Activated naive CD4-positive, alpha-beta T cell treated with anti-CD3 and anti-CD28 coated beads, Interleukin-2, amount 50 U/mL, for 16 hours (primary cell): ENCODE measurements around the gene HLA-DMB.
"Not testable (repeated sequence)": the region's sequence is repeated elsewhere in the genome, so short reads cannot be mapped to it uniquely, and the experiment has no call there.

Experiments
- DNase-seq: peaks from one replicate; pipeline ENCODE4 v3.0.0-alpha.2; 2020

Gene HLA-DMB

DNA sequence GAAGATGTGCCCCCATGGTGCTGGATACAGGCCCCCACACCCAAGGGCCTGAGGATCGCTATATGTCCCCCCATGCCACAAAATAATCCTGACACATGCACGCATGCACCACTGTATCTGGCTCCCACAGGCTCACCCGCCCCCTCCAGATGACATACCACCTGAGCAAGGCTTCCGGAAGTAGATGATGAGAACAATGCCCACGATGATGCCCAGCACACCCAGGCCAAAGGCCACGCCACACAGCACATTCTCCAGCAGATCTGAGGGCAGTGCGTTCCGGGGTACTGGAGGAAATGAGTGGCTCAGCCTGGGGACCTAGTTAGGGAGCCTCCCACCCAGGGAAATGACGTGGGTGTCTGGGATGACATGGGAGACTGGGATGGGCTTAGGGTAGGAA lies 8.3 kb upstream of the HLA-DMB start:
- DNase-seq, result no peak

DNA sequence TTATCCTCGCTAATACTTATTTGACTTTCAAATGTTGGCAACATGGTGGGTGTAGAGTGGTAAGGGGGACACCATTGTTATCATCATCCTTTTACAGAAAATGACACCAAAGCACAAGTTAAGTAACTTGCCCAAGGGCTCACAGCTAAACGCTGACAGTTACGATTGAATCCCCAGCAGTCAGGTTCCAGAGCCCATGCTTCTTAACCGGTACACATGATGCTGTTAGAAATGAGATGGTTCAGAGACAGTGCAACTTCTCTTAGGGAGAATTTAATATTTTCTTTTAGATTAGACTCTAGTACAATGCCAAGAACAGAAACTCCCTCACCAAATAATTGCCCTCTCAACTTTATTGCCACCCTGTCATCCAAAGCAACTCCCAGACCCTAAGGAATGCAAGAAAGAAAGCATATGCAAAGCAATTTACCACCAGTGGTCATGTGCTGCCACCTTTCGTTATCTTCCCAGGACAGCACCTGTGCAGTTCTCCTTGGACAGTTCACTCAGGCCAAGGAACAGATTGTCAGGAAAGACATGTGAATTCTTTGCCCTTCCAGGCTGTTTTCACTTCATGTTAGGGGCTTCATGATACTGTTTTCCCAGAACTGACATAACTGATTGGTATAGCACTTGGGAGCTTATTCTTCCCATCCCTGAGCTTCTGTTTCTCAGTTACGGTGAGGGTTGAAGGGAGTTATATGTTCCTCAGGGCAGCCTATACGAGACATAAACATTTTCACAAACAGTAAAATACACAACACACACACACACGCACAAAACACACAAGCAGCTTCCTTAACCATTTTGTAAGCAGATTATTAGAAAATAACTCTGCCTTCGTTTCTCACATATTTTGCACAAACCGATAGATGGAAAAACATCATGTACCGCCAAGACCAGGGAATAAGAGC lies 7.0 kb upstream of the HLA-DMB start:
- peak; percentile 28 for DNase-seq

DNA sequence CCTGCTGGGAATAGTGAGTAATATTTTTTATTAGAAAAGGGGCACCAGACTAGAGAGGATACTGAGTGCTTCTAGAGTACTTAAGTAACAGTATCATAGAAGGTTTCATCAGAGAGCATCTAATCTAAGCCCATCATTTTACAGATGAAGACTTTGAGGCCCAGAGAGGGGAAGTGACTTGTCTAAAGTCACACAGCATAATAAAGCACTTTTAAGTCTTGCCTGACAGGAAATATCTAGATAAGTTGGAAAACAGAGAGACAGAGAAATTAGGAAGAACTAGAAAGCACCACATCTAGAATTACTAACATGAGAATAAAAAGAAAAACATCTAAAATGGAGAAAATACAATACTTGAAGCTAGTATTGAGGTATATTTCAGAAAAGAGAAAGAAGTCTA lies 6.1 kb upstream of the HLA-DMB start:
- no peak for DNase-seq

DNA sequence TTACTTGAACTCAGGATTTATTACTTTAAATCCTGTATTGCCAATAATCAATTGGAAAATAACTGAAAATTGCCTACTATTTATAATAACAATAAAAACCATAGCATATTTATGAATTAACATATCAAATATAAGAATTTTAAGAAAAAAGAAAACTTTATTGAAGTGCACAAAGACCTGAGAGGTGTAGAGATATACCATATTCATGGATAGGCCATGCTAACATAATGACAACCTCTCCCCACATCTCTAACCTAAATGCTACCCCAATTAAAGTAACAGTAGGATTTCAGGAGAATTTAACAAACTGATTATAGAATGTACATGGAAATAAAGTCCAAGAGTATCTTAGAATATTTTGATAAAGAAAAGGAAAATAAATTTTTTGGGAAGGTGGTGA lies 5.1 kb upstream of the HLA-DMB start:
- DNase-seq, result no peak

DNA sequence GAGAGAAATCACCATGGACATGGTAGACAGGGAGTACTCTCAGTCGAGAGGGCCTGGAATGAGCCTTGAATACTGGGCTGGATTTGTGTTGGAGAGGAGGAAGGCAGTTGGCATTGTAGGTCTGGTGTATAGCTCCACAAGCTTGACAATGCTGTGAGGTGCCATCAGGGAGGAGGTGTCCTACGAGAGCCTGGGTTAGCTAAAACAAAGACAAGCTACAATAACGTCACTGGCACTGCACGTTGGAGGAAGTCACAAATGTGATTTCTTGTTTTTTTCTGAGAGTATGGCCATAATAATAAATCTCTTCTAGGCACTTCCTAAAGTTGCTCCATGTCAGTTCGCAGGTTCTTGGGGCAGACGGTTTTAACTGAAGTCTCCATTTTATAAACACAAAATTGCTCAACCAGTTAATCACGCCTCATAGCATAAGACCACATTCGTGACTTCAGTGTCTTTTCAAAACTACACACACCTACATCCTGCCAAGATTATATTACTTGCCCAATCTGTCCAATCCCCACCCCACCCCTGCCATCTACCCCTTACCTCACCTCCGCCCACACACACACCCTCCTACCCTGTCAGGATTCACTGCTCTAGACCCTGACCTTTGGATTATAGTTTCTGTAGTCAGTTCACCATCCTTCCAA lies 4.4 kb upstream of the HLA-DMB start:
- DNase-seq, result peak; percentile 24

DNA sequence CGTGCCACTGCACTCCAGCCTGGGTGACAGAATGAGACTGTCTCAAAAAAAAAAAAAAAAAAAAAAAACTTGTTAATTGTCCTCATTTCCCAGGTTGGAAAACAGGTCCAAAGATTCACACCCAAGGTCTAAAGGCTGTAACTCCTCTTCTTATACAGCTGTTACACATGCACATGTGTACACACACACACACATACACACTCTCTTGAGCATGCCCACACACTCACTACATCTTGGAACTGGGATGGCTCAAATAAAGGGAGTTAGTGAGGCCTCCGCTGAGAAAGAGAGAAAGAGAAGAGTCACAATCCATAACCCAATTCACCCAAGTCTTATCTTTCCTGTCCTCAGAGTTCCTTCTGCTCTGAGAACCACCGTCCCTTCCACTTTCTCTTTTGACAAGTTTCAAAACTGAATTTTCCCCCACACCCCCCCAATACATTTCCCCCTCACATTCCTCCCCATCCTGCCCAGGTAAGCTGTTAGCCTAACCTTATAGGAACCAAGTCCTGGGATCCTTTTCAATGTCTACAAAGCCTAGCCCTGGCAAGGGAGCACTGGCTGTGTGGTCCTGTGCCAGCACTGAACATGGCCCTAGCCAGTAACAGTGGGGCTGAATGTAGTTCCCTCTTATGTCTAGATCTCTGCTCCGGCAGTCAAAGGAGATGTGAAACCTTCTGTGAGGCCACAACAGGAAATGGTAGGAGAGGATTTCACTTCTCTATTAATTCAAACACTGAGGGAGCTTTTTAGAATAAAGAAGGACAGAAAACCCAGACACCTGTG lies 3.2 kb upstream of the HLA-DMB start:
- peak; percentile 22 for DNase-seq

DNA sequence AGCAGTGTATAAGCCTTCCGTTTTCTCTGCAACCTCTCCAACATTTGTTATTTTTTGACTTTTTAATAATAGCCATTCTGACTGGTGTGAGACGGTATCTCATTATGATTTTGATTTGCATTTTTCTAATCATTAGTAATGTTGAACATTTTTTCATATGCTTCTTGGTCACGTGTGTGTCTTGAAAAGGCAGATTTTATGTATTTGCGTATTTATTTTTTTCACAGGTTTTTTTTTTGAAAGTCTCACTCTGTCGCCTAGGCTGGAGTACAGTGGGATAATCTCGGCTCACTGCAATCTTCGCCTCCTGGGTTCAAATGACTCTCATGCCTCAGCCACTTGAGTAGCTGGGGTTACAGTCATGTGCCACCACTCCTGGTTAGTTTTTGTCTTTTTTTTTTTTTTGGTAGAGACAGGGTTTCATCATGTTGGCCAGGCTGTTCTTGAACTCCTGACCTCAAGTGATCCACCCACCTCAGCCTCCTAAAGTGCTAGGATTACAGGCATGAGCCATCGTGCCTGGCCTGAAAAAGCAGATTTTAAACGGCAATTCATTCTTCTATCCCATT lies 1.8 kb upstream of the HLA-DMB start:
- DNase-seq, result not testable (repeated sequence)

DNA sequence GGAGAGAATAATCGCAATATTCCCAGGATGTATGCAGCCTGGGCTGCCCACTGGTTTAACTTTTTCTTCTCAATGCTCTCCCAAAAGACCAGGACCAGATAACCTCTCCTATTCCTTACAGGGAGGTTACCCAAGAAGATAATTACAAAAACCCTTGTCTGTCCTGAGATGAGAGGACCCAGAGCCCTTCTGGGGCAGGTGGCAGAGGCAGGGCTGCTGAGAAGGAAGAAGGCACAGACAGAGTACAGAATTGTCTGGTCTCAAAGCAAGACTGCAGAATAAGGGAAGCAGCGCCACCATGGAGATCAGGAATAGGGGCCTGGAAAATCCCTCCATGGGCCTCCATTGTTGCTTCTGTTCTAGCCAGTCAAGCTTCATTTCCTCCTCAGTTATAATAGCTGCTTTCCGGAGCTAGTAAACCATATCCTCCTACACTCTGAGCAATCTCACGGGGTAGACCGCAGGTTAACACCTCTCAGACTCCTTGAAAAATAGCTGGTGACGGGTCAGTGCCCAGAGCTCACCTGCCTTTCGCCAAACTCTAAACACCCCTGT lies 463 bp upstream of the HLA-DMB start:
- peak; percentile 35 for DNase-seq

DNA sequence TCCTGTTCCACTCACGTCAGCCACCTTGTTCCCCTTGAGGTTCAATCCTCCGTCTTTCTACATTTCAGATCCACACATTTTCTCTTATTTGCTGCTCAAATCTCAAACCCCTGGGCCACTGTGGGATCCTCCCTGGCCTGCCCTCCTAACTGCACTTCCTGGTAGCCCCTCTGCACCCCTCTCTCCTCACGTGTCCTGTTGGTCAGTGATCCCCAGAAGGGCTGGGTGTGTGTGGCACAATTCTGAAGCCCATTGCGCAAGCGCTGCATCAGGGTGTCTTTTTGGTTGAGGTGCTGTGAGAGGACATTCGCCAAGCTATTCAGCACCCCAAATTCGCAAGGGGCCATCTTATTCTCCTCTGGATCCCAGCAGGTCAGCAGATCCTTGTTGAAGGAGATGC lies 2.3 kb downstream of the HLA-DMB start:
- no peak for DNase-seq

DNA sequence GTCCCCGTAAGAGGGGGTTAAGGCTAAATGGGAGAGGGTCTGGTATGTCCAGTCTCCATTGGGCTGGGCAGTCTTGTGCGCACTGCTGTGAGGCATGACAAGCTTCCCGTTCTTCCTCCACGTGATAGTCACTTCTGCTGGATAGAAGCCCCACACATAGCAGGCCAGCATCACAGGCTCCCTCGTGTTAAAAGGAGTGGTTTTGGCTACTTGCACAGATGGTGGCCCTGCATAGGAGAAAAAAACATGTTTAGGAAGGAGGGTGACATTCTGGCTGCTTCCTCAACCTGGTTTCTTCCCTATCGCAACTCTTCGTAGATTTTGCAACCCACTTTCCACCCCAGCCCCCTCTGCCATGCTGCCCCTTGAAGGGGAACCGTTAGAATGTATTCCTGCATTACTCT lies 3.6 kb downstream of the HLA-DMB start:
- no peak for DNase-seq

DNA sequence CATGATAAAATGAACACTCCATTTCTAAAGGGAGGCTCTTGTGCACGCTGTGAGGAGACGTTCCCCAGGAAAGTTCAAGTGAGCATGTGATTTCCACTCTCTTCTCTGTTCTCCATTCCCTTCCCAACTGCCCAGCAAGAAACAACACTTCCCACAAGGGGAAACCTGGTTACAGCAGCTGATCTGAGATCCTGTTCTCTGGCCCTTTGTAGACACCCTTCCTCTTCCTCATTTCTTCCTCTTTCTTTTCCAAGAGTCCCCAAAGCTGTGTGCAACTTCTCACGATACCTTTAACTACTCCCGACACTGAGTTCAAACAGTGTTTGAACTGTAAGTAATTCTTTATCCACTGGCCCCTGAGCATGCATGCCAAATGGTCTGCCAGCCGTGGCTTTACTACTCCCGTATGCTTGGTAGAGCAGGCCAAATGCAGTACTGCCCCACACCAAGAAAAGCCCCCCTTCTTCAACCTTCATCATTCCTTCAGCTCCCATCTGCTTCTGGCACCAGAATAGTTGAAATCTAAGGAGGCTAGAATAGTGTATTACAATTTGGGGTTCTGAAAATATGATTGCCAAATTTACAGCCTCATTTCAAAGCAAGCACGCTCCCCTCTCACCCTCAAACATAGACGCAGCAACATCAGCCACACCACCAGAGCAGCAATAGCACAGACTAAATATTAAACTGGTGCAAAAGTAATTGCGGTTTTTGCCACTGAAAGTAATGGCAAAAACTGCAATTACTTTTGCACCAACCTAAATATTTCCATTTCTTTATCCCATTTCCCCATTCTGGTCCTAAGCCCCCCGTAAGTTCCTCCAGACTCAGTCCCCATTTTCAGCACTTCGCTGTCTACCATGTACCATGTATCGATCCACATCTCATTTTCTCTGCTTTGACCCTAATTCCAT lies 4.3 kb downstream of the HLA-DMB start:
- no peak for DNase-seq

DNA sequence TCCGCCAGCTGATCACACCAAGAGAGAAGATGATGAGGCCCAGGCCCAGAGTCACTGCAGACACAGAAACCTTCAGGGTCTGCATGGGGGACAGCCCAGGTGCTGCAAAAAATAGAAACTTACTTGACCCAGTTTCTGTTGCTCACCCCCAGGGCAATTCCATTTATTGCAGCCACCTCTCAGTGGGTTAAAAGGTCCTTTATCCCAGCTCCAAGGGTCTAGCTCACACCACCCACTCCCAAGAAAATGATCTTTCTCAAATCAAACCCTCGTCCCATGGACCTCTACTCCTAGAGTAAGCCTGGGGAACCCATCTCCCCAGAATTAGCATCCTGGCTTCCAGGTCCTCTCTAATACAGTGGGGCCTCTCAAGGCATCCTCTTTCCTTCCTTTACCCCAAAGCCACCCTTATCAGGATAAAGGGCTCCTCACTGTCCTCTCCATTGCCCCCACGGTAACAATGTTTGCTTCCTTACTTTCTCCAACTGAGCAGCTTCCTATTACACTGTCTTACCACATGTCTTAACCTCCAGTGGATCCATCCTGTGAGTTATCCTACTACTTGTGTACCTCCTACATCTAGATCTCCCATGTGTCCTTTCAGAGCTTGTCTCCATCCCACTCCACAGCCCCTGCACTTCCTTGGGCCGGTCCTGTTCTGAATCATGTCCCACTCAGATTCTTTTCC lies 5.1 kb downstream of the HLA-DMB start:
- DNase-seq, result no peak

DNA sequence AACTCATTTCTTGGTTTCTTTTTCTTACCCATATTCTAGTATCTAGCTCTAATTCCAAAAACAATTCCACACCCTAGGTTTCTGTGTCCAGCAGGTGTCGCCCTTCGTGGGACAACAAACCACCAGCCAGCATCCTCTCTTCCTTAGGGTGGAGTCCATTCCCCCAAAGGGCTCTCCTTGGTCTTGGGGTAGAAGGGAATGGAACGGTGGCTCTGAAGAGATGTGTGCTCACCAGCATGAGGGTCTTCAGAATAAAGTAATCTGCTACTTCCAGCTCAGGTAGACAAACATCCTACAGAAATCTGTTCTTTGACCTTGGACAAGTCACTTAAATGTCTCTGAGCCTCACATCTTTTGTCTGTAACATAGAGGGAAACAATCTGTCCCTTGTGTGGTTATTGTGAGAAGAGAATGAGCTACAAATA lies 7.2 kb downstream of the HLA-DMB start:
- peak; percentile 72 for DNase-seq

DNA sequence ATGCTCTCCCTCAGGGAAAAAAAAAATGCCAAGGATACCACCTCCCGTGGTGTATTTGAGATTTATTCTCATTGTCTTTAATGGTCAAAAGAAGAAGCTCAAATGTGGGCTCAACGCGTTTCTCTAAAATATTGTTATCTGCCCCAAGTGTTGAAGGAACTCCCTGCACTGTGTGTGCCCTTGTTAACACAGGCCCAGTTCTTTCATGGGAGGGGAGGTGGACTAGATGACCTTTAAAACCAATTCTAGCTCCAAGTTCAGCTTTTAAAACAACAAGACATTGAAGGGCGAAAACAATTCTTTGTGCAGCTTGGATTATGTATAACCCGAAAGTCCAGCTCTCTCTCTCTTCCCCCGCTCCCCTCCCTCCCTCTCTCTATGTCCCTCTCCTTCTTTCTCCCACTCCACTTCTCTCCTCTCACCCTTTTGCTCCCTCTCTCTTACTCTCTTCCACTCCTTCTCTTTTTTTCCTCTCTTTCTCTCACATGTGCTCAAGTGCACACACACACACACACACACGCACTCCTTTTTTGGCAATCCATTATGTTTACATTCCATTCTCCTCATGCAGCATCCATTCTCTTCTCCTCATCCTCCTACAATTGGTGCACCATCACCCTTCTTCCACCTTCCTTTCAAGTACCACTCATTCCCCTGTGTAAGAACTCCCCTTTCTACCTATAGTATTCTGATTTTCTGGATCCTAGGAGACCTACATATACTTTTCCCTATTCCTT lies 8.5 kb downstream of the HLA-DMB start:
- DNase-seq, result no peak

DNA sequence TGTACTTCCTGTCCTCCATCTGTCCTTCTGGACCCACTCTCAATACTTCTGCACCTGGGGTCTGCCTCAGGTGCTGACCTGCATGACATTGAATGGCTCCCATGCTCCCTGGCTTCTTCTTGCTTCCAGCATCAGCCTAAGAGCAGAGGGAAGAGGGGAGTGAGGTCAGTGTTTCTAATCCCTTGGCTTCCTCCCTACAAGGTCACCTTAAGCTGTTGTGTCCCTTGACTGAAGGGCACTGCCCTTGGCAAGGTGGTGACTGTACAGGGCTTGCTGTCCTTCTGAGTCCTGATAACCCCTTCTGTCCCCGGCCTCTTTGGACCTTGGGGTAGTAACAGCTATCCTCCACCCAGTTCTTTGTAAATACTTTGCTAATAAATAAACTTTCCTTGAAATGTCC lies 9.6 kb downstream of the HLA-DMB start:
- DNase-seq, result no peak

DNA sequence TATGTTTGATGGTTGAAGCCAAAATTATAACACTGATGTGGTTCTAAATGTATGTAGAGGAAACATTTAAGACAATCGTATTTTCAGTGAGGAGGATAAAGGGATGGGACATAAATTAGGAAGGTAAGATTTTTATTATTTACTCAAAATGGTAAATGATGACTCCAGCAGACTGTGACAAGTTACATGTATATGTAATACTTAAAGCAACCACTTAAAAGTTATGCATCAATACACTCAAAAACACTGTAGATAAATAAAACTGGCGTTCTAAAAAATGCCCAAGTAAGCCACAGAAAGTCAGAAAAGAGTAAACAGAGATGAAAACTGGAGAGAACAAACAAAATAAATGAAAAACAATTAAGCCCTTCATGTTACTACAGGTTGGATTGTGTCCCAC lies 18.7 kb downstream of the HLA-DMB start:
- no peak for DNase-seq

DNA sequence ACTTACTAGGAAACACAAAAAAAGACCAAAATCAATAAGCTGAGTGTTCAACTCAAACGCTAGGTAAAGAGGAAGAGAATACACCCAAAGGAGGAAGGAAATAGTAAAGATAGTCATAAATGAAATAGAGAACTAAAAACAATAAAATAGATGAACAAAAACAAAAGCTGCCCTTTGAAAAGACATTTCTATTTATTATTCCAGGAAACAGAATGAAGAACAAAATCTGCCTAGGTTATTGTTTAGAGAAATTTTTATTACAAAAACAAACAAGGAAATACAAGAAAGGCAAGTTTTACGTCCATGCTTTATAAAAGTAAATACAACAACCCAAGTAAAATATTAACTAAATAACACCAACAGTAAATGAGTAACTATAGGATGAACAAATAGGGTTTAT lies 20.1 kb downstream of the HLA-DMB start:
- no peak for DNase-seq

DNA sequence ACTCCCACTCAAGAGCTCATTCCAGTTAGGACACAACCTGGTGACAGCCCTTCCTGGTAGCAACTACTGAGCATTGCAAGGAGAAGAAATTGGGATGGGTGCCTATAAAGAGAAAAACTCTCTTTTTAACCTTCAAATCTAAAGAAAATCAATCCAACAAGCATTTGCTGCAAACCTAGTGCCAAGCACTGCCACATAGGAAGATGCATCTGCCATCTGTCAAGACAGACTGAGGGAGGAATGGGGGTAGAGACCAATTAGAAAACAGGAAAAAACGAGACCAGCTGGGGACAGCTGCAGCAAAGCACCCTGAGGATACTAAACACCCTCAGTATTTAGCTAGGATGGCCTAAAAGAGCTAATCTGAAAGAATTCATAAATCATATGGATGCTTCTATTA lies 27.9 kb downstream of the HLA-DMB start:
- no peak for DNase-seq

DNA sequence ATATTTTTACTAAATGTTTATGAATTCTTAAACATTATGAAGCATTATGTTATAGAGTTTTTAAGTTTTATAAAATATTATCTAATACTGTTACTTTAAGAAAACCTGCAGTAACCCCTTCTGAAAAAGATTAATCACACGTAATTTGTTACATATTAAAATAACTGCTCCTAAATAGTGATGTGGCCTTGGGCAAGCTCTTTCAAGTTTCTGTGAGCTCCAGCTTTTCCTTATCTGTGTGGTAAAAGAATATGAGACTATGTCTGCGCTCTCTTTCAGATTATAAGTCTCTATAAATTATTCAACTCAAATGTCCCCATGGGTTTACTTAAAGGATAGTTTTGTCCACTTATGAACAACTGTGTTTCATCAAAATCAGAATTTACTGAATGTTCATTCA lies 31.9 kb downstream of the HLA-DMB start:
- DNase-seq, result no peak

DNA sequence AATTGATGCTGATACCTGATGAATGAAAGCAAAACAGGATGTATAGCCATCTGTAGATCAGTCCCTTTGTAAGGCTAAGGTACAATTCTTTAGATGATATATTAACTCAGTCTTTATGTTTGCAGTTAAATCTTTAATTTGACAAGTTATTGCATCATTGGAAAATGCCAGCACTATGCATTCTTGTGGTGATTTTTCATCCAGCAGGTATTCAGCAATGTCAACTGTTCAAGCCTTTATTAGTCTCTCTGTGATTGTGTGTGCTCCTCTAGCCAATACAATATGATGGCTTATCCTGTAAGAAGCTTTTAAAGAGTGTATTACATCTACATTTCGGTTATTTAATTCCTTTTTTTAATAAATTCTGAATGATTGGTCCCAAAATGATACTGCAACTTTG lies 34.3 kb downstream of the HLA-DMB start:
- no peak for DNase-seq
